DOHH2 (cell line): ENCODE data around the gene SNAI1.

ENCODE experiments used
- H3F3A ChIP-seq: fragments of 200-600 bp; sonication (generic), shearing (Covaris generic); 2 replicates; pipeline ENCODE4 v1.6.0; 2016; ENCODE audit warnings: antibody characterized with exemption, mild to moderate bottlenecking; ENCODE audit not compliant: control insufficient read depth, insufficient read depth
- H3K27ac ChIP-seq: fragments of 200-600 bp; sonication (generic); 2 replicates; pipeline ENCODE4 v1.5.1; 2014; ENCODE audit warnings: low read depth, mild to moderate bottlenecking, low read length, moderate library complexity
- H3K27me3 ChIP-seq: fragments of 200-600 bp; sonication (generic); 2 replicates; pipeline ENCODE4 v1.6.1; 2014; ENCODE audit warnings: mild to moderate bottlenecking, low read length, mixed read lengths; ENCODE audit not compliant: control insufficient read depth
- H3K36me3 ChIP-seq: fragments of 200-600 bp; sonication (generic); 2 replicates; pipeline ENCODE4 v1.6.1; 2014; ENCODE audit warnings: mild to moderate bottlenecking, low read length, moderate library complexity, mixed read lengths; ENCODE audit not compliant: control insufficient read depth
- H3K4me1 ChIP-seq: fragments of 200-600 bp; sonication (generic); 2 replicates; pipeline ENCODE4 v1.6.1; 2014; ENCODE audit warnings: mild to moderate bottlenecking, low read length, mixed read lengths; ENCODE audit not compliant: control insufficient read depth
- H3K4me2 ChIP-seq: fragments of 200-600 bp; sonication (generic); 2 replicates; pipeline ENCODE4 v1.6.0; 2014; ENCODE audit warnings: mild to moderate bottlenecking, low read length, moderate library complexity
- H3K4me3 ChIP-seq: fragments of 200-600 bp; sonication (generic); 2 replicates; pipeline ENCODE4 v1.5.1; 2014; ENCODE audit warnings: mild to moderate bottlenecking, low read length, mixed read lengths
- H3K79me2 ChIP-seq: fragments of 200-600 bp; sonication (generic); 2 replicates; pipeline ENCODE4 v1.6.1; 2014; ENCODE audit warnings: mild to moderate bottlenecking, low read length, mixed read lengths; ENCODE audit not compliant: control insufficient read depth
- H3K9me2 ChIP-seq: fragments of 200-600 bp; sonication (generic); replicated peaks from 2 replicates; pipeline ENCODE4 v1.6.1; 2014; ENCODE audit warnings: mild to moderate bottlenecking, low read length, mixed read lengths; ENCODE audit not compliant: control insufficient read depth
- H3K9me3 ChIP-seq: fragments of 200-600 bp; sonication (generic); 2 replicates; pipeline ENCODE4 v1.6.1; 2014; ENCODE audit warnings: antibody characterized with exemption, low read length, mixed read lengths; ENCODE audit not compliant: control insufficient read depth, insufficient read depth
- H4K20me1 ChIP-seq: fragments of 200-600 bp; sonication (generic); 2 replicates; pipeline ENCODE4 v1.6.0; 2014; ENCODE audit warnings: low read depth, mild to moderate bottlenecking, antibody characterized with exemption, low read length, moderate library complexity; ENCODE audit not compliant: control insufficient read depth, insufficient read depth
- EZH2phosphoT487 ChIP-seq: fragments of 200-600 bp; sonication (generic); IDR thresholded peaks from 2 replicates; pipeline ENCODE4 v1.6.1; 2017; ENCODE audit warnings: borderline replicate concordance, mild to moderate bottlenecking, antibody characterized with exemption, low read length, moderate library complexity, mixed read lengths
- TF ChIP-seq, protein P1 (sequence below): fragments of 200-600 bp; sonication (generic); IDR thresholded peaks from one replicate; pipeline ENCODE4 v1.5.1; 2014; ENCODE audit warnings: antibody characterized with exemption, mild to moderate bottlenecking, low read depth, low read length; ENCODE audit not compliant: poor library complexity, severe bottlenecking

SNAI1 gene

DNA sequence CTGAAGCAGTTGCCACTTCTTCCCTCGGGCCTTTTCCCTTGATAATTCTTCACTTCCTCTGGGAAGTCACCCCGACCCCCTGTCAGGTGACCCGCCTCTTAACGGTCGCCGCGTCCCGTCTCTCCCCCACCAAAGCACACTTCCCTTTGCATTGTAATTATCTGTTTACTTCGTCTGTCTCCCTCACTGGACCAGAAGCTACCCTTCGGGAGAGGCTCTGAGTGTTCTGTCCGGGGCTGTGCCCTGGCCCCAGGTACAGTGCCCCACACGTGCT is 771 bp upstream of the SNAI1 start:
- Histone ChIP-seq H3K4me1 (peaks cover 31% of the 10 kb centered on the region), H4K20me1 (peaks cover 6% of the 10 kb centered on the region; the same call in 1 of the 2 replicates), H3K9me3 (no peaks in the 10 kb centered on the region), H3K27ac (no peak overlapping the region), H3K27me3 (peaks cover 19% of the 10 kb centered on the region), H3K9me2 (no peaks in the 10 kb centered on the region), H3K4me2 (peak overlapping the region; percentile 68), H3F3A (peaks cover 3% of the 10 kb centered on the region), H3K79me2 (no peaks in the 10 kb centered on the region), H3K4me3 (peak overlapping the region; percentile 55), H3K36me3 (no peaks in the 10 kb centered on the region)
- TF ChIP-seq EZH2phosphoT487: no peak
- TF ChIP-seq, protein P1, sequence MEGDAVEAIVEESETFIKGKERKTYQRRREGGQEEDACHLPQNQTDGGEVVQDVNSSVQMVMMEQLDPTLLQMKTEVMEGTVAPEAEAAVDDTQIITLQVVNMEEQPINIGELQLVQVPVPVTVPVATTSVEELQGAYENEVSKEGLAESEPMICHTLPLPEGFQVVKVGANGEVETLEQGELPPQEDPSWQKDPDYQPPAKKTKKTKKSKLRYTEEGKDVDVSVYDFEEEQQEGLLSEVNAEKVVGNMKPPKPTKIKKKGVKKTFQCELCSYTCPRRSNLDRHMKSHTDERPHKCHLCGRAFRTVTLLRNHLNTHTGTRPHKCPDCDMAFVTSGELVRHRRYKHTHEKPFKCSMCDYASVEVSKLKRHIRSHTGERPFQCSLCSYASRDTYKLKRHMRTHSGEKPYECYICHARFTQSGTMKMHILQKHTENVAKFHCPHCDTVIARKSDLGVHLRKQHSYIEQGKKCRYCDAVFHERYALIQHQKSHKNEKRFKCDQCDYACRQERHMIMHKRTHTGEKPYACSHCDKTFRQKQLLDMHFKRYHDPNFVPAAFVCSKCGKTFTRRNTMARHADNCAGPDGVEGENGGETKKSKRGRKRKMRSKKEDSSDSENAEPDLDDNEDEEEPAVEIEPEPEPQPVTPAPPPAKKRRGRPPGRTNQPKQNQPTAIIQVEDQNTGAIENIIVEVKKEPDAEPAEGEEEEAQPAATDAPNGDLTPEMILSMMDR: no peak

DNA sequence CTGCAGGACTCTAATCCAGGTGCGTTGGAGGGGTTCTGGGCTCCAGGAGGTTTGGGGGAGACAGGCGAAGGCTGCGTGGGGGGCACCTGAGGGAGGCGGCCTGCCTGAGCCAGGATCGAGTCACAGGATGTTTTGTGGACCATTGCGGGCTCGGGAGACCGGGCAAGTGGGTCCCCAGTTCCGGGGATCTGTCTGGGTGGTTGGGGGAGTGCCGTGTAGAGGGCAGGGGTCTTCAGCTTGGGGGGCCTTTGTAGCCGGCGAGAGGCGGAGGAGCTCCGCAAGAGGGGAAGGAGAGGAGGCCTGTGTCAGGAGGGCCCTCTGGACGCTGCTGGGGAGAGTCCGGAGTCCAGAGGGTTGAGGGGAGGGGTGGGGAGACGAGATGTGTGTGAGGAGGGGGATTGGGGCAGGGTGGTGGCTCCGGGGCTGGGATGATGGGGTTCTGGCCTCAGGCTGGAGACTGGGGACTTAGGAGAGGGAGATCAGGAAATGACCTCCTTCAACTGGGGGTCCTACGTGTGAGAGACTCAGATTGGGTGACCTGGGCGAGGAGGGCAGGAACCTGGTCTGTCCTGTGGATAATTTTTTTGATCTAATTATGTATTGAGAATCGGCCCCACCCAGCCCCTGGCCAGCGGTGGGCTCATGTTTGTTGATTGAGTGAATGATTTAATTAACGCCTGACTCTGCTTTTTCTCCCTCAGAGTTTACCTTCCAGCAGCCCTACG is 505 bp downstream of the SNAI1 start:
- H3K4me3 ChIP-seq: peak overlapping the region; percentile 66
- no peaks in the 10 kb centered on the region for H3K79me2 ChIP-seq
- no peaks in the 10 kb centered on the region for H3K9me3 ChIP-seq
- H4K20me1 ChIP-seq: peaks cover 6% of the 10 kb centered on the region; the same call in 1 of the 2 replicates
- peaks cover 31% of the 10 kb centered on the region for H3K4me1 ChIP-seq
- TF ChIP-seq, protein P1: no peak
- no peak for TF ChIP-seq EZH2phosphoT487
- H3K9me2 ChIP-seq: no peaks in the 10 kb centered on the region
- H3K27me3 ChIP-seq: peaks cover 19% of the 10 kb centered on the region
- H3K36me3 ChIP-seq: no peaks in the 10 kb centered on the region
- H3K4me2 ChIP-seq: peak overlapping the region; percentile 85
- H3F3A ChIP-seq: peaks cover 3% of the 10 kb centered on the region
- H3K27ac ChIP-seq: no peak overlapping the region

DNA sequence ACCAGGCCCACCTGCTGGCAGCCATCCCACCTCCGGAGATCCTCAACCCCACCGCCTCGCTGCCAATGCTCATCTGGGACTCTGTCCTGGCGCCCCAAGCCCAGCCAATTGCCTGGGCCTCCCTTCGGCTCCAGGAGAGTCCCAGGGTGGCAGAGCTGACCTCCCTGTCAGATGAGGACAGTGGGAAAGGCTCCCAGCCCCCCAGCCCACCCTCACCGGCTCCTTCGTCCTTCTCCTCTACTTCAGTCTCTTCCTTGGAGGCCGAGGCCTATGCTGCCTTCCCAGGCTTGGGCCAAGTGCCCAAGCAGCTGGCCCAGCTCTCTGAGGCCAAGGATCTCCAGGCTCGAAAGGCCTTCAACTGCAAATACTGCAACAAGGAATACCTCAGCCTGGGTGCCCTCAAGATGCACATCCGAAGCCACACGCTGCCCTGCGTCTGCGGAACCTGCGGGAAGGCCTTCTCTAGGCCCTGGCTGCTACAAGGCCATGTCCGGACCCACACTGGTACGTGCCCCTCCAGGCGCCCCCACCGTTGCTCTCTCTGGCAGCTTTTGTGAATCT is 1.1 kb downstream of the SNAI1 start:
- Histone ChIP-seq H3K36me3 (no peaks in the 10 kb centered on the region), H3K27ac (no peak overlapping the region), H3K79me2 (no peaks in the 10 kb centered on the region), H3K4me3 (no peak overlapping the region), H3K9me3 (no peaks in the 10 kb centered on the region), H3K4me1 (peaks cover 28% of the 10 kb centered on the region), H4K20me1 (peaks cover 6% of the 10 kb centered on the region; the same call in 1 of the 2 replicates), H3K9me2 (no peaks in the 10 kb centered on the region), H3K4me2 (no peak overlapping the region), H3F3A (peaks cover 3% of the 10 kb centered on the region), H3K27me3 (peaks cover 19% of the 10 kb centered on the region)
- no peak for TF ChIP-seq EZH2phosphoT487
- TF ChIP-seq, protein P1: no peak
